HG03095 (cell line): ENCODE measurements around the gene GIGYF1.
"Not testable (repeated sequence)": the region's sequence is repeated elsewhere in the genome, so short reads cannot be mapped to it uniquely, and the experiment has no call there.

ENCODE experiments used
- ATAC-seq: cut with Tn5 transposase; IDR thresholded peaks from one replicate; pipeline ENCODE4 v1.9.1; 2021; ENCODE audit warnings: moderate library complexity; ENCODE audit not compliant: unreplicated experiment

GIGYF1 gene

GRCh38 chr7:100708395-100708794, 14.3 kb upstream of the GIGYF1 start:
- ATAC-seq = no peak

GRCh38 chr7:100706672-100707311, 12.7 kb upstream of the GIGYF1 start:
- no peak for ATAC-seq

- peak; percentile 85 for ATAC-seq
Observed at GRCh38 chr7:100705753-100706671, 12.0 kb upstream of the GIGYF1 start, which contains the start of gene POP7. Gene POP7, plus strand, starts transcription at chr7:100706121. Its CDS starts 710 bp downstream, at chr7:100706831.

- ATAC-seq = peak; percentile 55
Observed at GRCh38 chr7:100705320-100705752, 11.3 kb upstream of the GIGYF1 start.

GRCh38 chr7:100701089-100701488, 7.0 kb upstream of the GIGYF1 start:
- not testable (repeated sequence) for ATAC-seq

- ATAC-seq = no peak
Observed at GRCh38 chr7:100699018-100699417, 5.0 kb upstream of the GIGYF1 start.

GRCh38 chr7:100696123-100696521, 2.1 kb upstream of the GIGYF1 start:
- ATAC-seq = no peak

GRCh38 chr7:100693312-100694097, 545 bp downstream of the GIGYF1 start:
- peak; percentile 21 for ATAC-seq

GRCh38 chr7:100692578-100692961, 1.5 kb downstream of the GIGYF1 start:
- no peak for ATAC-seq

GRCh38 chr7:100691676-100692577, 2.1 kb downstream of the GIGYF1 start:
- no peak for ATAC-seq

GRCh38 chr7:100689230-100690135, 4.6 kb downstream of the GIGYF1 start:
- no peak for ATAC-seq

- no peak for ATAC-seq
Observed at GRCh38 chr7:100688326-100688860, 5.7 kb downstream of the GIGYF1 start.

GRCh38 chr7:100687751-100688300, 6.2 kb downstream of the GIGYF1 start:
- no peak for ATAC-seq

GRCh38 chr7:100687261-100687660, 6.8 kb downstream of the GIGYF1 start:
- ATAC-seq = no peak

- ATAC-seq = no peak
Observed at GRCh38 chr7:100686822-100687211, 7.2 kb downstream of the GIGYF1 start.

- ATAC-seq = no peak
Observed at GRCh38 chr7:100686201-100686821, 7.7 kb downstream of the GIGYF1 start.

GRCh38 chr7:100685631-100686145, 8.4 kb downstream of the GIGYF1 start:
- ATAC-seq = no peak

- no peak for ATAC-seq
Observed at GRCh38 chr7:100685049-100685605, 8.9 kb downstream of the GIGYF1 start.
